ENCODE measurements around the gene TUFT1. TPM values are rescaled to one million over a fixed set of nuclear protein-coding genes. Genes with fewer than 3 reads are reported as not detected.

The TUFT1 gene
- total and polyA plus RNA-seq, 9 of the 15 experiments (the other 6 are each of a cell fraction or from before 2014, with no cell fraction given) = 0.54 to 2.0 (median 1.7) TPM

DNA sequence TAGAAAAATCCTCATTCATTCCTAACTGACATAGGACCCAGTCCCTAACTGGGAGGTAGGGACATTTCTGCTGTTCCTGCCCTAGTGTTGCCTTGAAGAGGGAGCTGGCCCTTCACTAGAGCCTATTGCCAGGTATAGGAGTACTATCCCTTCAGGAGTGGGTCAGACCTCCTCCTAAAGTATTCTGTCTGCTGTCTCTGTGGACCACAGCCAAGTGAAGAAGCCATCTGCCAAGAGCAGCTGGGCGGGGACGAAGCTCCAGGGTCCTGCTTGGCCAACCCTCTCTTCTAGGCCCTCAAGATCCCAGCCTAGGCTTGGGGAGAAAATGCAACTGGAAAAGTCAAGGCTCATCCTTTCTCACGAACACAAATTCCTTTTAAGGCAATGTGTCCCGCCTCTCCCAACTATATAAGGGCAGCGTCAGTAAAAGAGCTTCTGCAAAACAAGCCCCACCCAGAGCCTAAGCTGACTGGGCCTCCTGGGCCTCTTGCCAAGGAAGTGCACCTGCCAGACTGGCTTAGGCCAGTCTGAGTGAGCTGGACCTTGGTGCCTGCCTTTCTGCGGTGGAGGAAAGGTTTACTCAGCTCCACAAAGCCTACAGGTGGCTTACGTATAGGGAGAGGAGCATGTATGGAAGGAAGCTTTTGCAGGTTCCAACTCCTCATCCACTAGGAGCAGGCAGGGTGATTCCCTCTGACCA is 638 bp upstream of the TUFT1 start (continued):
- TF ChIP-seq, protein P1, sequence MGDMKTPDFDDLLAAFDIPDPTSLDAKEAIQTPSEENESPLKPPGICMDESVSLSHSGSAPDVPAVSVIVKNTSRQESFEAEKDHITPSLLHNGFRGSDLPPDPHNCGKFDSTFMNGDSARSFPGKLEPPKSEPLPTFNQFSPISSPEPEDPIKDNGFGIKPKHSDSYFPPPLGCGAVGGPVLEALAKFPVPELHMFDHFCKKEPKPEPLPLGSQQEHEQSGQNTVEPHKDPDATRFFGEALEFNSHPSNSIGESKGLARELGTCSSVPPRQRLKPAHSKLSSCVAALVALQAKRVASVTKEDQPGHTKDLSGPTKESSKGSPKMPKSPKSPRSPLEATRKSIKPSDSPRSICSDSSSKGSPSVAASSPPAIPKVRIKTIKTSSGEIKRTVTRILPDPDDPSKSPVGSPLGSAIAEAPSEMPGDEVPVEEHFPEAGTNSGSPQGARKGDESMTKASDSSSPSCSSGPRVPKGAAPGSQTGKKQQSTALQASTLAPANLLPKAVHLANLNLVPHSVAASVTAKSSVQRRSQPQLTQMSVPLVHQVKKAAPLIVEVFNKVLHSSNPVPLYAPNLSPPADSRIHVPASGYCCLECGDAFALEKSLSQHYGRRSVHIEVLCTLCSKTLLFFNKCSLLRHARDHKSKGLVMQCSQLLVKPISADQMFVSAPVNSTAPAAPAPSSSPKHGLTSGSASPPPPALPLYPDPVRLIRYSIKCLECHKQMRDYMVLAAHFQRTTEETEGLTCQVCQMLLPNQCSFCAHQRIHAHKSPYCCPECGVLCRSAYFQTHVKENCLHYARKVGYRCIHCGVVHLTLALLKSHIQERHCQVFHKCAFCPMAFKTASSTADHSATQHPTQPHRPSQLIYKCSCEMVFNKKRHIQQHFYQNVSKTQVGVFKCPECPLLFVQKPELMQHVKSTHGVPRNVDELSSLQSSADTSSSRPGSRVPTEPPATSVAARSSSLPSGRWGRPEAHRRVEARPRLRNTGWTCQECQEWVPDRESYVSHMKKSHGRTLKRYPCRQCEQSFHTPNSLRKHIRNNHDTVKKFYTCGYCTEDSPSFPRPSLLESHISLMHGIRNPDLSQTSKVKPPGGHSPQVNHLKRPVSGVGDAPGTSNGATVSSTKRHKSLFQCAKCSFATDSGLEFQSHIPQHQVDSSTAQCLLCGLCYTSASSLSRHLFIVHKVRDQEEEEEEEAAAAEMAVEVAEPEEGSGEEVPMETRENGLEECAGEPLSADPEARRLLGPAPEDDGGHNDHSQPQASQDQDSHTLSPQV (IDR thresholded peaks at IDR 0.05) = no peak
- TF ChIP-seq BRD4 (IDR thresholded peaks at IDR 0.05) = no peak
- TF ChIP-seq NR2C2 (CRISPR knock-in tag; IDR thresholded peaks at IDR 0.05) = no peak
- TF ChIP-seq NR2C2 (tag; IDR thresholded peaks at IDR 0.05) = peak; percentile 61
- no peak for TF ChIP-seq PRPF4 (IDR thresholded peaks at IDR 0.05; ENCODE audit: insufficient read depth, low read depth, low read length, poor library complexity, severe bottlenecking)
- peak; percentile 29 for TF ChIP-seq NEUROD1 (IDR thresholded peaks at IDR 0.05; ENCODE audit: borderline replicate concordance, low read depth, low read length, partially characterized antibody)
- TF ChIP-seq POLR2AphosphoS2 (IDR thresholded peaks at IDR 0.05; ENCODE audit: low read length) = no peak
- TF ChIP-seq PHF20 (IDR thresholded peaks at IDR 0.05; ENCODE audit: partially characterized antibody) = no peak
- TF ChIP-seq, protein P2, sequence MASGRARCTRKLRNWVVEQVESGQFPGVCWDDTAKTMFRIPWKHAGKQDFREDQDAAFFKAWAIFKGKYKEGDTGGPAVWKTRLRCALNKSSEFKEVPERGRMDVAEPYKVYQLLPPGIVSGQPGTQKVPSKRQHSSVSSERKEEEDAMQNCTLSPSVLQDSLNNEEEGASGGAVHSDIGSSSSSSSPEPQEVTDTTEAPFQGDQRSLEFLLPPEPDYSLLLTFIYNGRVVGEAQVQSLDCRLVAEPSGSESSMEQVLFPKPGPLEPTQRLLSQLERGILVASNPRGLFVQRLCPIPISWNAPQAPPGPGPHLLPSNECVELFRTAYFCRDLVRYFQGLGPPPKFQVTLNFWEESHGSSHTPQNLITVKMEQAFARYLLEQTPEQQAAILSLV (tag; IDR thresholded peaks at IDR 0.05) = no peak
- TF ChIP-seq NFXL1 (CRISPR knock-in tag; IDR thresholded peaks at IDR 0.05) = no peak
- no peak for TF ChIP-seq EZH2 (IDR thresholded peaks at IDR 0.05; ENCODE audit: borderline replicate concordance, low read depth, low read length)
- no peak for TF ChIP-seq POLR2B (IDR thresholded peaks at IDR 0.05; ENCODE audit: low read depth, partially characterized antibody)
- TF ChIP-seq BCL6 (CRISPR knock-in tag; IDR thresholded peaks at IDR 0.05) = no peak
- TF ChIP-seq MCM2 (IDR thresholded peaks at IDR 0.05; ENCODE audit: low read depth) = no peak
- no peak for TF ChIP-seq SREBF2 (CRISPR knock-in tag; IDR thresholded peaks at IDR 0.05)
- TF ChIP-seq PHF21A (IDR thresholded peaks at IDR 0.05; ENCODE audit: borderline replicate concordance, low read depth) = no peak
- TF ChIP-seq PRMT5 (CRISPR knock-in tag; IDR thresholded peaks at IDR 0.05) = no peak
- peak; percentile 62; the same call in 1 of the 2 replicates for TF ChIP-seq ZNF175 (CRISPR knock-in tag; IDR thresholded peaks at IDR 0.05; ENCODE audit: low read depth)
- TF ChIP-seq KAT7 (CRISPR knock-in tag; IDR thresholded peaks at IDR 0.05; ENCODE audit: borderline replicate concordance) = no peak
- TF ChIP-seq POLR2AphosphoS5 (IDR thresholded peaks at IDR 0.05; ENCODE audit: control insufficient read depth, insufficient read depth, low read depth, low read length) = no peak
- no peak for TF ChIP-seq CHCHD3 (CRISPR knock-in tag; IDR thresholded peaks at IDR 0.05)
- no peak for TF ChIP-seq SLC30A9 (CRISPR knock-in tag; IDR thresholded peaks at IDR 0.05)
- no peak for TF ChIP-seq SMARCC2 (IDR thresholded peaks at IDR 0.05; ENCODE audit: low read depth)
- no peak for TF ChIP-seq SMARCA5 (IDR thresholded peaks at IDR 0.05)
- no peak for TF ChIP-seq ZNF197 (CRISPR knock-in tag; IDR thresholded peaks at IDR 0.05; ENCODE audit: low read depth)

All from K562 (cell line).